SK-N-SH treated with all-trans-retinoic acid at 6 μM for 48 hours (cell line): Measurements from ENCODE around the gene POLD2.

Experiments
- ATAC-seq: fragments of 200-7000 bp; cut with Tn5 transposase; 3 replicates; pipeline ENCODE4 v1.9.1; 2020; ENCODE audit warnings: mild to moderate bottlenecking, moderate library complexity
- ARNTL ChIP-seq: fragments of 450-650 bp; formaldehyde crosslinking; IDR thresholded peaks from 2 replicates; pipeline ENCODE4 v1.5.0; 2020; ENCODE audit warnings: low read depth, mild to moderate bottlenecking, moderate library complexity, borderline replicate concordance
- BACH2 ChIP-seq: fragments of 250-450 bp; sonication (Bioruptor Pico); IDR thresholded peaks from 2 replicates; pipeline ENCODE4 v1.9.0; 2021; ENCODE audit warnings: mild to moderate bottlenecking, borderline replicate concordance
- CREB5 ChIP-seq: fragments of 250-450 bp; sonication (Bioruptor Pico); IDR thresholded peaks from 2 replicates; pipeline ENCODE4 v1.5.1; 2020; ENCODE audit warnings: low read depth, mild to moderate bottlenecking, moderate library complexity
- CSRNP3 ChIP-seq: fragments of 250-450 bp; sonication (Bioruptor Pico); IDR thresholded peaks from 2 replicates; pipeline ENCODE4 v1.5.1; 2021; ENCODE audit warnings: mild to moderate bottlenecking, moderate library complexity
- GLIS3 ChIP-seq: fragments of 250-450 bp; sonication (Bioruptor Pico); IDR thresholded peaks from 2 replicates; pipeline ENCODE4 v1.5.0; 2020; ENCODE audit warnings: mild to moderate bottlenecking, moderate library complexity
- OSR1 ChIP-seq: fragments of 250-450 bp; sonication (Bioruptor Pico); IDR thresholded peaks from 2 replicates; pipeline ENCODE4 v1.8.0; 2022; ENCODE audit warnings: moderate library complexity, mild to moderate bottlenecking, inconsistent platforms
- PATZ1 ChIP-seq: fragments of 250-450 bp; sonication (Bioruptor Pico); IDR thresholded peaks from 2 replicates; pipeline ENCODE4 v1.8.0; 2020; ENCODE audit warnings: mild to moderate bottlenecking, moderate library complexity, borderline replicate concordance
- POU6F1 ChIP-seq: fragments of 250-450 bp; sonication (Bioruptor Pico); IDR thresholded peaks from 2 replicates; pipeline ENCODE4 v1.8.0; 2021; ENCODE audit warnings: low read depth, mild to moderate bottlenecking, moderate library complexity, borderline replicate concordance
- PPARA ChIP-seq: fragments of 250-450 bp; sonication (Bioruptor Pico); IDR thresholded peaks from 2 replicates; pipeline ENCODE4 v1.5.0; 2020; ENCODE audit warnings: mild to moderate bottlenecking, borderline replicate concordance
- RARB ChIP-seq: fragments of 250-450 bp; sonication (Bioruptor Pico); IDR thresholded peaks from 2 replicates; pipeline ENCODE4 v1.8.0; 2021; ENCODE audit warnings: mild to moderate bottlenecking, moderate library complexity
- SNAI2 ChIP-seq: fragments of 250-450 bp; sonication (Bioruptor Pico); IDR thresholded peaks from 2 replicates; pipeline ENCODE4 v1.5.0; 2020; ENCODE audit warnings: mild to moderate bottlenecking, moderate library complexity
- TCF4 ChIP-seq: fragments of 250-450 bp; sonication (Bioruptor Pico); IDR thresholded peaks from 2 replicates; pipeline ENCODE4 v1.8.0; 2021; ENCODE audit warnings: mild to moderate bottlenecking, moderate library complexity, borderline replicate concordance
- ZC3H10 ChIP-seq: fragments of 250-450 bp; sonication (Bioruptor Pico); IDR thresholded peaks from 2 replicates; pipeline ENCODE4 v1.5.1; 2021; ENCODE audit warnings: mild to moderate bottlenecking, moderate library complexity
- ZNF70 ChIP-seq: fragments of 450-650 bp; formaldehyde crosslinking; IDR thresholded peaks from 2 replicates; pipeline ENCODE4 v1.5.0; 2020; ENCODE audit warnings: mild to moderate bottlenecking, moderate library complexity
- ZNF8 ChIP-seq: fragments of 450-650 bp; formaldehyde crosslinking; IDR thresholded peaks from 2 replicates; pipeline ENCODE4 v1.5.0; 2020; ENCODE audit warnings: mild to moderate bottlenecking, moderate library complexity

The POLD2 gene

GRCh38 chr7:44150466-44150832 lies 27.1 kb upstream of the POLD2 start:
- TF ChIP-seq TCF4 (CRISPR knock-in tag) (no peak), GLIS3 (no peak), PPARA (CRISPR knock-in tag) (no peak), OSR1 (CRISPR knock-in tag) (no peak), CSRNP3 (no peak), CREB5 (no peak)
- TF ChIP-seq, all 23 proteins: peak for 0
- ATAC-seq: no peak

GRCh38 chr7:44149571-44150465 lies 26.5 kb upstream of the POLD2 start:
- TF ChIP-seq PPARA (CRISPR knock-in tag) (no peak), BACH2 (CRISPR knock-in tag) (no peak), SNAI2 (CRISPR knock-in tag) (no peak), ZC3H10 (CRISPR knock-in tag) (no peak), TCF4 (CRISPR knock-in tag) (no peak), CREB5 (no peak), PATZ1 (no peak), CSRNP3 (no peak), POU6F1 (CRISPR knock-in tag) (no peak), ZNF8 (CRISPR knock-in tag) (no peak), RARB (no peak), ARNTL (no peak), GLIS3 (no peak)
- ATAC-seq: no peak

GRCh38 chr7:44148961-44149536 lies 25.7 kb upstream of the POLD2 start:
- TF ChIP-seq PATZ1: no peak
- ATAC-seq: no peak

GRCh38 chr7:44148166-44148565 lies 24.8 kb upstream of the POLD2 start:
- ATAC-seq: no peak
- TF ChIP-seq ZC3H10 (CRISPR knock-in tag): no peak
- TF ChIP-seq POU6F1 (CRISPR knock-in tag): no peak
- no peak for TF ChIP-seq CREB5
- TF ChIP-seq CSRNP3: no peak
- TF ChIP-seq ZNF70 (CRISPR knock-in tag): no peak
